ENCODE data around the gene HPSE2.

The HPSE2 gene

GRCh38 chr10:98684019-98684899 lies 551.4 kb downstream of the HPSE2 start:
- DNase-seq (ENCODE audit: low spot score): no peak

GRCh38 chr10:98676895-98677294 lies 558.8 kb downstream of the HPSE2 start:
- DNase-seq (ENCODE audit: low spot score): no peak

- no peak for DNase-seq (ENCODE audit: low spot score)
Observed at GRCh38 chr10:98675902-98676301, 559.8 kb downstream of the HPSE2 start.

DNA sequence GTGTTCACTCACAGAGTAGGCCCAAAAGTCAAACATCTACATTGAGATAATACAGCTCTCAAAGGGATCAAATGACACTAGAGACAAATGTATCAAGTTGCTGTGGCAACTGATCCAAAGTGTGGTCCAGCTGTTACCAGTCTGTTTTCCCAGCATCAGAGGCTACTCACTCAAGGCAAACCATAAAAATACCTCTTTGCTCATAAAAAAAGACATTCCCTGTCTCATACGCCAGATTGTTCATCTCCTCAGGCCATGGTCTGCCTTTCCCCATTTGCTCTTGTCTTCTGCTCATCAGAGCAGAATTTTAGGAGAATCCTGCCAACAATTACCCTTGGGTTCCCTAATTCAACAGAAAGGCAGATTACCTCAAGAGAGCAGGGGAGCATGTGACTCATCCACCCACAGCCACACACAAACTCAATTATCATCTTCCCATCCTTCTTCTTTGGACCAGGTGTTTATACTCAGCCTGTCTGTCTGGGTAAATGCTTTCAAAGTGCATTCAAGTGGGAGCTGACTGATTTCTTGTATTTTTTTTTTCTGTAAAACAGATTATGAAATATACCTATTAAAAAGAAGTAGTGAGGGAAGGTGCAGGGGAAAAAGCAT lies 562.4 kb downstream of the HPSE2 start:
- no peak for DNase-seq (ENCODE audit: low spot score)

- DNase-seq (ENCODE audit: low spot score): no peak
Observed at GRCh38 chr10:98667081-98667480, 568.6 kb downstream of the HPSE2 start.

GRCh38 chr10:98666276-98666675 lies 569.4 kb downstream of the HPSE2 start:
- DNase-seq (ENCODE audit: low spot score): no peak

- no peak for DNase-seq (ENCODE audit: low spot score)
Observed at GRCh38 chr10:98664329-98665042, 571.2 kb downstream of the HPSE2 start.

DNA sequence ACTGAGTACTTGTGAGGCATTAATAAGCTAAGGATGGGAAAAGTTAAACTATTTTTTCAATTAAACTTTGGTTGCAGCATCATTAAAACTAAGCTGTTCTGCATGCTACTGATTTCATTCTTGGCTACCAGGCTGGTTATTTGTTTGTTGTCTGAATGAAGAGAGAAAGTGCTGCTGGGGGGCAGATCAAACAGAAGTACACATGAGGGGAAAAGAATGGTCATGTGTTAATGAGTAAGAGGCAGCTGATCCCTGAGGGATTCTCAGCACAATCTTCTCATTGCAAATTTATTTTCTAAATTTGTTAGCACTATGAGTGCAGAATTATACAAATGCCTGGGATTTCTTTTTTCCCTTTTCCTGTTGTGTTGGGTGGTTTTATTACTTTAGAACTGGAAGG lies 575.7 kb downstream of the HPSE2 start:
- no peak for DNase-seq (ENCODE audit: low spot score)

- DNase-seq (ENCODE audit: low spot score): no peak
Observed at GRCh38 chr10:98655492-98655891, 580.2 kb downstream of the HPSE2 start.

DNA sequence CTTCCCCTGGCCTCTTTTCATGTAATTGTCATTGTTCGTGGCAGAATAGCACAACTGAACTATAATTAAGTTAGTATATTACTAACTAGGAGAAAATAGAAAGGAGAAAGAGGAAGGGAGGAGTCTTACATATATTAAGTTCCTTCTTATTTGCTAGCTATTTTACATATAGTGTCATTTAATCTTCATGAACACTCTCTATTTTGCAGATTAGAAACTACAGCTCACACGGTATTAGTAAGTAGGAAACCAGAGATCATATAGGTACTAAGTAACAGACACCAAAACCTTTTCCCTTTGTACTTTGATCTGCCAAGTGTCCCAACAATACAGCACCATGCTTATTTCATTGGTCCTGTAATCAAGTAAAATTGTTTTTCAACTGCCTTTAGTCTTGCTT lies 586.5 kb downstream of the HPSE2 start:
- DNase-seq (ENCODE audit: low spot score): no peak

DNA sequence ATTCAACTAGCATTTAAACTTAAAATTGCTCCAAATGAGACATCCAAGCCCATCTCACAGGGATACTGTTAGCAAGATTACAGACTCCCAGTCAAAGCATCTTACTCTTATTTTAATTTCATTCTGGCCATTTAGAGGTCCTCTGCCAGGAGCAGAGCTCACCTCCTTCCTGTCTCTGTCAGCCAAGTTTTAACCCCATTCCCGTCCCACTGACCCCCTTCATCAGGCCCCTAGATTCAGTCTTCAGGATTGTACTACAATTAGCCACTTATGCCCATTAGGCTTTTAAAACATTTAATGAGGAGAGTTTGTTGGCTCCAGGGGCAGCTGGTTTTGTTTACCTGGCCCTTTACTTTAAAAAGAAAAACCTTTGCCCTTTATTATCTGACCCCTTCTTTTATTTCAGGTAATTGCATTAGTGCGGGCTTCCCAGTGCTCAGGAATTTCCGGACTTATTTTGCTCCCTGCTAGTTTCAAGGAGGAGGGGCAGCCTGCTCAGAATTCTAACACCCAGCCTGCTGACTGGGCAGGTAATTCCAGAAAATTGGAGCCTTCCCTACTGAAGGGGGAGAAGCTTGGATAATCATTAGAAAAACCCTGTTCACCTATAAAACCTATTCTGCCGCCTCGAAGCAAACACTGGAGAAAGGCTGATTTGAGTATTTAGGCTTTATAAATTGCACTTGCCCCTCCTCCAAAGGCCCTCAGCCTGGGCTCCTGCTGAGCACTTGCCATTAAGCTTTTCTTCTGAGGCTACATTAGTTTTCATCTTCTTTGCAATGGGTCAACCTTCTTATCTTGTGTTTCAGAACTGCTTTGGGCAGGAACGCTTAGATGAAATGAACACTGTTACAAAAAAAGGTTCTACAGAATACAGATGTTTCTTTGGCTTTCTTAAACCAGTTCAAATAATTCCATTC lies 588.4 kb downstream of the HPSE2 start:
- DNase-seq (ENCODE audit: low spot score): no peak

GRCh38 chr10:98644466-98644865 lies 591.2 kb downstream of the HPSE2 start:
- no peak for DNase-seq (ENCODE audit: low spot score)

GRCh38 chr10:98642281-98642680 lies 593.4 kb downstream of the HPSE2 start:
- DNase-seq (ENCODE audit: low spot score): no peak

GRCh38 chr10:98638920-98639319 lies 596.7 kb downstream of the HPSE2 start:
- DNase-seq (ENCODE audit: low spot score): no peak

DNA sequence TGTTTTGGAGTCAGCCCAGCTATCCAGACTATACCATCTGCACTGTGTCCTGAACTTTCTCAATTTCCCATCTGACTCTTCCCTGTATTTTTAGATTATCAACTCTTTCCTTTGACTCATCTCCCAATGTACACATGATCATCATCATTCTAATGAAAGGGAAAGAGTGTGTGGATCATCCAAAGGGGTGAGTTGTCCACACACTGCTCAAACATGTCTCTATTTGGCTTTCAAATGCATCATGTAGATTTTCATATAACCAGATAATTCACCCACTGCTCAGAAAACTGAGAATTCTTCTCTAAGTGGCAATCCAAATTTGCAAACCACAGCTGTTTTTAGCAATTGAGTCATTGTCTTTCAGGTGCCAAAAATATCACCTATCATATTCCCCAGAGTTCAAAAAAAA lies 598.7 kb downstream of the HPSE2 start:
- no peak for DNase-seq (ENCODE audit: low spot score)

- DNase-seq (ENCODE audit: low spot score): no peak
Observed at GRCh38 chr10:98632456-98633150, 603.0 kb downstream of the HPSE2 start.

DNA sequence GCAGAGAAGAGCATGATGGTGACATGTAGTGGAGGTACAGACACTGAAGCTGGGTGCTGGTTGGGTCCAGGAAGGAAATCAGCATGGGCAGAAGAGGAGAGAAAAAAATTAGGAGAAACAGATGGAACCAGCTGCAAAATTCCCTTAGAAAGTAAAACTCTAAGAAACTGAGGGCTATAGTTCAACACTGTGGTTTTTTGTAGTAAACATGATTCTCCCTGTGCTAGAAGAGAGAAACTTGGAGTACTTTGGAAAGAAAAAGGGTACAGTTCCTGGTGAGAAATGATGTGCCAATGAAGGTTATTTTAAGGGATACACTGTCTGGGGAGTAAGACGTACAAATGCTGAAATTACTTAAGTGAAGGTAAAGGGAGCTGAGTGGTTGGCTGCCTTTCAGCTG lies 607.4 kb downstream of the HPSE2 start:
- no peak for DNase-seq (ENCODE audit: low spot score)

DNA sequence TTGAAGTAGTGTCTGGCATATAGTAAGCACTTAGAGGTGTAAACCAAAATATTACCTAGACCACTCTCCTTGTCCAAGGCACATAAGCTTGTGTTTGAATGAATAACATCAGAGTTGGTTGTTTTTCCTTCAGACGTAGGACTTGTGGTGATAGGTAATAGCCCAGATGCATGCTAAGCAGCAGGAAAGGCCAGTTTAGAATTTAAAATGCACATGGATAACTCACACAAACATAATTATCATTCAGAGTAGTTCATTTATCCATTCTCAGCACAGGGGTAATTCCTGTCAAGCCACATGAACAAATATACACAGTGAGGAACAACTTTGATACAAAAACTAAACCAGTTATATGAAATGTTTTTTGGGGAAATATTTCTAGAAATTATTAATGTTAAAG lies 607.9 kb downstream of the HPSE2 start:
- DNase-seq (ENCODE audit: low spot score): no peak

GRCh38 chr10:98624963-98625362 lies 610.7 kb downstream of the HPSE2 start:
- no peak for DNase-seq (ENCODE audit: low spot score)

- no peak for DNase-seq (ENCODE audit: low spot score)
Observed at GRCh38 chr10:98623176-98623575, 612.5 kb downstream of the HPSE2 start.

- no peak for DNase-seq (ENCODE audit: low spot score)
Observed at GRCh38 chr10:98621630-98622029, 614.0 kb downstream of the HPSE2 start.
